IMR-90 (cell line): ENCODE data around the gene DCN. TPM values are rescaled to one million over a fixed set of nuclear protein-coding genes. Genes with fewer than 3 reads are reported as not detected.

Experiments used
- ATAC-seq: fragments of 200-7000 bp; cut with Tn5 transposase; 2 replicates; pipeline ENCODE4 v1.9.1; 2020; ENCODE audit warnings: low read depth, mild to moderate bottlenecking, moderate library complexity
- BruUV-seq: library from RNA; stranded (reverse); fragments of 400-500 nt; replicated peaks from 2 replicates; lab custom pipeline; 2021; lab: Mats Ljungman, UMichigan
- CTCF ChIA-PET: fragments of 300-600 bp; formaldehyde crosslinking; extraction: SDS; loops from one replicate; lab custom pipeline; 2021; ENCODE audit warnings: antibody characterized with exemption; lab: Yijun Ruan, JAX
- POLR2A ChIA-PET: fragments of 300-600 bp; sonication (Branson Sonifier 250); formaldehyde crosslinking; loops from one replicate; lab custom pipeline; 2022; ENCODE audit warnings: antibody characterized with exemption; ENCODE audit not compliant: unreplicated experiment; lab: Charles Lee
- DNase-seq: peaks from one replicate; pipeline ENCODE4 v3.0.0; 2013
- H2AFZ ChIP-seq: replicated peaks from 2 replicates; pipeline ENCODE3; 2013; ENCODE audit warnings: low read length, mild to moderate bottlenecking; ENCODE audit not compliant: poor library complexity
- H2AK5ac ChIP-seq: 2 replicates; pipeline ENCODE4 v1.6.1; 2013; ENCODE audit warnings: low read depth, low read length, inconsistent platforms
- H2AK9ac ChIP-seq: replicated peaks from 2 replicates; pipeline ENCODE3; 2013; ENCODE audit warnings: mild to moderate bottlenecking, low read depth, low read length, moderate library complexity; ENCODE audit not compliant: poor library complexity
- H2BK120ac ChIP-seq: 2 replicates; pipeline ENCODE4 v1.6.1; 2013; ENCODE audit warnings: low read depth, low read length, inconsistent platforms
- H2BK15ac ChIP-seq: 3 replicates; pipeline ENCODE4 v1.6.1; 2013; ENCODE audit warnings: low read depth, low read length, inconsistent platforms
- H2BK20ac ChIP-seq: 2 replicates; pipeline ENCODE4 v1.6.1; 2013; ENCODE audit warnings: low read depth, mild to moderate bottlenecking, inconsistent platforms, low read length, moderate library complexity
- H2BK5ac ChIP-seq: 2 replicates; pipeline ENCODE4 v1.6.1; 2013; ENCODE audit warnings: mild to moderate bottlenecking, low read depth, low read length, inconsistent platforms; ENCODE audit not compliant: poor library complexity, severe bottlenecking
- H3K14ac ChIP-seq: replicated peaks from 2 replicates; pipeline ENCODE4 v1.6.1; 2013; ENCODE audit warnings: low read depth, low read length, inconsistent platforms
- H3K18ac ChIP-seq: 2 replicates; pipeline ENCODE4 v1.6.1; 2013; ENCODE audit warnings: low read depth, low read length, control low read depth
- H3K23ac ChIP-seq: 2 replicates; pipeline ENCODE4 v1.6.1; 2013; ENCODE audit warnings: low read depth, low read length, inconsistent platforms
- H3K27ac ChIP-seq: 2 replicates; pipeline ENCODE4 v1.5.1; 2013; ENCODE audit warnings: mild to moderate bottlenecking, control low read depth, low read length; ENCODE audit not compliant: insufficient read depth
- H3K27me3 ChIP-seq: 2 replicates; pipeline ENCODE4 v1.6.1; 2013; ENCODE audit warnings: low read length; ENCODE audit not compliant: control insufficient read depth, insufficient read depth
- H3K36me3 ChIP-seq: 2 replicates; pipeline ENCODE4 v1.6.1; 2013; ENCODE audit warnings: low read length, mixed read lengths; ENCODE audit not compliant: control insufficient read depth, insufficient read depth
- H3K4ac ChIP-seq: 2 replicates; pipeline ENCODE4 v1.6.1; 2013; ENCODE audit warnings: low read depth, low read length, inconsistent platforms
- H3K4me1 ChIP-seq: 2 replicates; pipeline ENCODE4 v1.6.1; 2013; ENCODE audit warnings: low read length, mixed read lengths; ENCODE audit not compliant: control insufficient read depth, insufficient read depth
- H3K4me2 ChIP-seq: 2 replicates; pipeline ENCODE4 v1.6.1; 2013; ENCODE audit warnings: low read depth, mild to moderate bottlenecking, control low read depth, low read length, moderate library complexity
- H3K4me3 ChIP-seq: 2 replicates; pipeline ENCODE4 v1.5.1; 2013; ENCODE audit warnings: low read depth, mild to moderate bottlenecking, control low read depth, low read length, moderate library complexity; ENCODE audit not compliant: insufficient read depth
- H3K56ac ChIP-seq: 2 replicates; pipeline ENCODE4 v1.6.1; 2013; ENCODE audit warnings: low read length, inconsistent platforms; ENCODE audit not compliant: insufficient read depth; ENCODE audit errors: extremely low read depth
- H3K79me1 ChIP-seq, 2 experiments: 2 replicates each; pipeline ENCODE4 v1.6.1; 2013; ENCODE audit warnings: low read length in 2 of 2, inconsistent platforms in 1 of 2, low read depth in 1 of 2
- H3K9ac ChIP-seq: 2 replicates; pipeline ENCODE4 v1.6.1; 2013; ENCODE audit warnings: low read depth, low read length, control low read depth
- H3K9me1 ChIP-seq: 2 replicates; pipeline ENCODE4 v1.6.1; 2013; ENCODE audit warnings: low read length, inconsistent platforms; ENCODE audit not compliant: insufficient read depth
- H3K9me3 ChIP-seq: 2 replicates; pipeline ENCODE4 v1.6.1; 2013; ENCODE audit warnings: low read length; ENCODE audit not compliant: control insufficient read depth, insufficient read depth
- H4K20me1 ChIP-seq: 2 replicates; pipeline ENCODE4 v1.6.1; 2013; ENCODE audit warnings: low read length, inconsistent platforms; ENCODE audit not compliant: insufficient read depth
- H4K5ac ChIP-seq: 2 replicates; pipeline ENCODE4 v1.6.1; 2013; ENCODE audit warnings: mild to moderate bottlenecking, low read depth, low read length, control low read depth
- H4K8ac ChIP-seq, 2 experiments: 2 replicates each; pipeline ENCODE4 v1.6.1; 2013; ENCODE audit warnings: low read depth in 2 of 2, low read length in 2 of 2, control low read depth in 1 of 2, inconsistent platforms in 1 of 2
- H4K91ac ChIP-seq: 2 replicates; pipeline ENCODE4 v1.6.1; 2013; ENCODE audit warnings: low read depth, low read length, inconsistent platforms; ENCODE audit not compliant: insufficient read depth
- CEBPB ChIP-seq: IDR thresholded peaks from 2 replicates; pipeline ENCODE4 v1.6.1; 2012; ENCODE audit warnings: low read depth, low read length, improper control_type of control experiment
- CHD1 ChIP-seq: IDR thresholded peaks from 2 replicates; pipeline ENCODE4 v1.6.1; 2012; ENCODE audit warnings: low read depth, low read length, improper control_type of control experiment
- MAFK ChIP-seq: IDR thresholded peaks from 2 replicates; pipeline ENCODE4 v1.6.1; 2012; ENCODE audit warnings: low read depth, low read length, improper control_type of control experiment
- POLR2A ChIP-seq: IDR thresholded peaks from 2 replicates; pipeline ENCODE4 v1.6.1; 2012; ENCODE audit warnings: mild to moderate bottlenecking, low read depth, low read length
- SMC3 ChIP-seq: fragments of 150-350 bp; IDR thresholded peaks from 2 replicates; pipeline ENCODE4 v1.6.1; 2016; ENCODE audit warnings: low read depth, mild to moderate bottlenecking, antibody characterized with exemption, low read length, moderate library complexity
- USF2 ChIP-seq: fragments of 150-350 bp; IDR thresholded peaks from 2 replicates; pipeline ENCODE4 v1.6.1; 2017; ENCODE audit warnings: mild to moderate bottlenecking, antibody characterized with exemption, low read length, low read depth
- dilution Hi-C: fragments of 300-500 bp; cut with HindIII; formaldehyde crosslinking; loops from one replicate; pipeline ENCODE4 v1.14.3; 2018; ENCODE audit warnings: low sequenced_read_pairs; ENCODE audit not compliant: unreplicated experiment
- in situ Hi-C: fragments of 300-500 bp; cut with MboI; formaldehyde crosslinking; loops from 3 replicates; pipeline ENCODE4 v1.14.3; 2019; ENCODE audit warnings: low sequenced_read_pairs, inconsistent platforms, mixed read lengths
- intact Hi-C: fragments of 100-400 bp; cut with micrococcal nuclease; formaldehyde crosslinking; loops from 2 replicates; pipeline ENCODE4 v1.10.0; 2022
- polyA plus RNA-seq, 3 experiments: library from polyadenylated mRNA; depleted of rRNA; stranded (reverse); fragments of >200 nt; gene quantifications; 2 replicates each; pipeline ENCODE4 v1.2.3, GENCODE V29; 2012; ENCODE audit warnings: low replicate concordance in 1 of 3
- total RNA-seq: library from RNA; depleted of rRNA; stranded (reverse); fragments of >200 nt; gene quantifications from 2 replicates; pipeline ENCODE4 v1.2.3, GENCODE V29; 2012
- TF ChIP-seq, protein P1 (sequence below): conservative IDR thresholded peaks from 2 replicates; pipeline ENCODE4 v1.5.1; 2012; ENCODE audit warnings: mild to moderate bottlenecking, low read depth, low read length, improper control_type of control experiment

Gene DCN
- total and polyA plus RNA-seq, 2 of the 4 experiments (the other 2 are of a cell fraction) = 241 to 965 TPM

DNA sequence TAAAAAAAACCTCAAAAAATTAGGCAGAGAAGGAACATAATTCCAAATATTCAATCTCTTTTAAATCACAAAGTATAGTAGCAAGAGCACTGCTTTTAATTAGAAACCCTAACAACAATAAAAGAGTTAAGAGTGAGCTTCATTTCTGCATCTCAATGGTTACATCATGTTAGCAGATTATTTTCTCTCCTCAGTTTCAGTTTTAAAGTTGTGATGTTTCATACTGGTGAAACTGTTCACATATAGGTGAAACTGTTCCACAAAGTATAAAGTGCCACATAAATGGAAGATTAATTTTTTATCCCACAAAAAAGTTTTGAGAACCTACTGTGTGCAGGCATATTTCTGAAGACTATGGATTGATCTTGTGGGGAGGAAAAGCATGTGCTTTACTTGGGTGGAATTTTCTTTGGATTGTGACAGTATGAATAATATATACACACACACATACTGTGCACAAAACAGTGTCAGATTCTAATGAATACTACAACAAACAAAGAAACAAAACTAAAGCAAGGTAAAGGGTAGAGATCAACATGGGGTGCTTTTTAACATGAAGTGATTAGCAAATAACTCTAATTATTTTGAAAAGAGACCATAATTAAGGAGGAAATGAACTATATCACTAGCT is 88.5 kb downstream of the DCN start:
- TF ChIP-seq SMC3 = no peak
- no peak for TF ChIP-seq POLR2A
- no peak for TF ChIP-seq USF2
- TF ChIP-seq CEBPB = no peak
- no peak for TF ChIP-seq MAFK
- no peak for TF ChIP-seq CHD1
- TF ChIP-seq, protein P1, sequence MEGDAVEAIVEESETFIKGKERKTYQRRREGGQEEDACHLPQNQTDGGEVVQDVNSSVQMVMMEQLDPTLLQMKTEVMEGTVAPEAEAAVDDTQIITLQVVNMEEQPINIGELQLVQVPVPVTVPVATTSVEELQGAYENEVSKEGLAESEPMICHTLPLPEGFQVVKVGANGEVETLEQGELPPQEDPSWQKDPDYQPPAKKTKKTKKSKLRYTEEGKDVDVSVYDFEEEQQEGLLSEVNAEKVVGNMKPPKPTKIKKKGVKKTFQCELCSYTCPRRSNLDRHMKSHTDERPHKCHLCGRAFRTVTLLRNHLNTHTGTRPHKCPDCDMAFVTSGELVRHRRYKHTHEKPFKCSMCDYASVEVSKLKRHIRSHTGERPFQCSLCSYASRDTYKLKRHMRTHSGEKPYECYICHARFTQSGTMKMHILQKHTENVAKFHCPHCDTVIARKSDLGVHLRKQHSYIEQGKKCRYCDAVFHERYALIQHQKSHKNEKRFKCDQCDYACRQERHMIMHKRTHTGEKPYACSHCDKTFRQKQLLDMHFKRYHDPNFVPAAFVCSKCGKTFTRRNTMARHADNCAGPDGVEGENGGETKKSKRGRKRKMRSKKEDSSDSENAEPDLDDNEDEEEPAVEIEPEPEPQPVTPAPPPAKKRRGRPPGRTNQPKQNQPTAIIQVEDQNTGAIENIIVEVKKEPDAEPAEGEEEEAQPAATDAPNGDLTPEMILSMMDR = no peak
- ATAC-seq = peak; percentile 10; the same call in 1 of the 2 replicates
- dilution Hi-C loops = no loop called here
- intact Hi-C loops = loop anchor here (5.0 kb wide), 1 partner anchor 52 kb away; no protein-coding TSS in a partner anchor
- no peaks in the 10 kb centered on the region for H3K9me1 ChIP-seq
- H3K4me3 ChIP-seq = no peak overlapping the region
- 0 out of 2 replicates have a peak overlapping the region, but pooled peaks have one; percentile 10 for H2BK20ac ChIP-seq
- no peak overlapping the region for H4K91ac ChIP-seq
- no peaks in the 10 kb centered on the region for H3K27me3 ChIP-seq
- BruUV-seq = no TSS peak
- no peak overlapping the region for H3K14ac ChIP-seq
- H3K4me1 ChIP-seq = no peaks in the 10 kb centered on the region
- no peaks in the 10 kb centered on the region for H3K36me3 ChIP-seq
- H3K27ac ChIP-seq = no peak overlapping the region
- H3K9me3 ChIP-seq = peaks cover 2% of the 10 kb centered on the region; the same call in 1 of the 2 replicates
- in situ Hi-C loops = no loop called here
- H3K9ac ChIP-seq = no peak overlapping the region; the same call in 1 of the 2 replicates
- ChIA-PET POLR2A (no interaction called here), CTCF (interaction anchor here (0.8 kb wide), 1 partner anchor 12 kb away, joined by 3 read pairs; no protein-coding TSS in a partner anchor)
- no peaks in the 10 kb centered on the region for H4K20me1 ChIP-seq
- H4K8ac ChIP-seq = no peak overlapping the region
- no peak overlapping the region; the same call in 1 of the 2 replicates for H4K5ac ChIP-seq
- H2AFZ ChIP-seq = no peak overlapping the region
- no peaks in the 10 kb centered on the region for H3K79me1 ChIP-seq
- H2AK5ac ChIP-seq = no peak overlapping the region
- DNase-seq = peak; percentile 30
- H3K18ac ChIP-seq = no peak overlapping the region; the same call in 1 of the 2 replicates
- no peak overlapping the region for H2AK9ac ChIP-seq
- H3K4ac ChIP-seq = no peak overlapping the region
- H2BK15ac ChIP-seq = no peak overlapping the region
- no peak overlapping the region for H3K23ac ChIP-seq
- H3K56ac ChIP-seq = no peak overlapping the region
- H3K4me2 ChIP-seq = peak overlapping the region; percentile 83; the same call in 1 of the 2 replicates
- H2BK5ac ChIP-seq = peak overlapping the region; percentile 42
- H2BK120ac ChIP-seq = no peak overlapping the region
